ENCODE results near the gene ASPG. TPM values are rescaled to one million over a fixed set of nuclear protein-coding genes. Genes with fewer than 3 reads are reported as not detected.

The ASPG gene
- total RNA-seq, 1 donor from 2014 or later, result not detected

DNA sequence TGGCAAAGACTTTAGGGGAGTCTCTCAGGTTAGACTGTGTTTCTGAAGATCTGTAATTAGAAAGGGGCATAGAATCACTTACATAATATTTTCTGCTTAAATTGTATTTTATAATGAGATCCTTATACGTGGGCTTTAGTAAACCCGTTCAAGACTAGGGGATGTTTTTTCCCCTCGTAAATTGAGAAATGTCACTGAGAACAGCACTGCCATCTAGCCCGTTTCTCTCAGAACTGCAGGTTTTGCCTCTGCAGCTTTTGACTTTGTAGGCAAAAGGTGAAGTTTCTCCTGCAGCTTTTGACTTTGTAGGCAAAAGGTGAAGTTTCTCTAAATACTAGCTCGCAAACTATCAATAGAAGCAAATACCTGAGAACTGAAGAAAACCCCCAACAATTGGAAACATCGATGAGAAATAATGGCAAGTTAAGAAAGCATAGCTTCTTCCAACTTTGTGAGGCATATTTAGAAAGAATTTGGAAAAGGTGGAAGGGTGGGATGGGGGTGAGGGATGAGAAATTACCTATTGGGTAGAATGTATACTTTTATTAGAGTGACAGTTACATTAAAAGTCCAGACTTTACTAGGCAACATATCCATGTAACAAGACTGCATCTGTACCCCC is 9.9 kb upstream of the ASPG start:
- intact Hi-C loops (cut with micrococcal nuclease), result loop anchor here (5.0 kb wide), 1 partner anchor 153 kb away; a partner anchor contains a TSS

DNA sequence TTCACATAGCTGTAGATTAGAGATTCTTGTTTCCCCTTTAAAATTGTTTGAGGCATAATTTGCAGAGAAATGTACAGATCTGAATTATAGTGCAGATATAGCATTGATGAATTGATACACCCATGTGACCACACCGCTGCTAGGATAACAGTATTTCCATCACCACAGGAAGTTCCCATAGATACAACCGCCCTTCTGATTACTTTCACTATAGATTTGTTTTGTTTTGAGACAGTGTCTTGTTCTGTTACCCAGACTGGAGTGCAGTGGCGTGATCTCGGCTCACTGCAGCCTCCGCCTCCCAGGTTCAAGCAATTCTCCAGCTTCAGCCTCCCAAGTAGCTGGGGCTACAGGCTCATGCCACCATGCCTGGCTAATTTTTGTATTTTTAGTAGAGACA is 8.8 kb upstream of the ASPG start:
- intact Hi-C loops (cut with micrococcal nuclease), result loop anchor here (5.0 kb wide), 1 partner anchor 154 kb away; a partner anchor contains a TSS

DNA sequence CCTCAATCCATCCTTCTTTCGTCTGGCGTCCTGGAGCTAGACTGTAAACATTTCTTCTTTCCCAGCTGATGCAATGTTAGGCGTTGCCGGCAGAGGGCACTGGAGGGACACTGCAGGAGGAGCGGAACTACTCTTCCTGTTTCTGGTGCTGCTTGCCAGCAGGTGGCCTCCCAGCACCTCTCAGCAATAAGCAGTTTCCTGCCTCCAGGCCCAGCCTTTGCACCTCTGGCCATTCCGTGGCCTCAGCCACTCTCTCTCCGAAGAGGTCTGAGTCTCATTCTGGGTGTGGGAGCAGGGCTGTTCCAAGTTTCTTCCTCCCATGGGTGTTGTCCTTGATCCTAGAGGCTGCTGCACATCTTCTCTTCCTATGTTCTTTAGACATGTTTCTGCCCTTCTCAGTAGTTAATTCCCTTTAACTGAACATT is 7.5 kb upstream of the ASPG start:
- intact Hi-C loops (cut with micrococcal nuclease), result loop anchor here (1.0 to 5.0 kb wide), 4 partner anchors 16 to 486 kb away; a partner anchor contains a TSS

DNA sequence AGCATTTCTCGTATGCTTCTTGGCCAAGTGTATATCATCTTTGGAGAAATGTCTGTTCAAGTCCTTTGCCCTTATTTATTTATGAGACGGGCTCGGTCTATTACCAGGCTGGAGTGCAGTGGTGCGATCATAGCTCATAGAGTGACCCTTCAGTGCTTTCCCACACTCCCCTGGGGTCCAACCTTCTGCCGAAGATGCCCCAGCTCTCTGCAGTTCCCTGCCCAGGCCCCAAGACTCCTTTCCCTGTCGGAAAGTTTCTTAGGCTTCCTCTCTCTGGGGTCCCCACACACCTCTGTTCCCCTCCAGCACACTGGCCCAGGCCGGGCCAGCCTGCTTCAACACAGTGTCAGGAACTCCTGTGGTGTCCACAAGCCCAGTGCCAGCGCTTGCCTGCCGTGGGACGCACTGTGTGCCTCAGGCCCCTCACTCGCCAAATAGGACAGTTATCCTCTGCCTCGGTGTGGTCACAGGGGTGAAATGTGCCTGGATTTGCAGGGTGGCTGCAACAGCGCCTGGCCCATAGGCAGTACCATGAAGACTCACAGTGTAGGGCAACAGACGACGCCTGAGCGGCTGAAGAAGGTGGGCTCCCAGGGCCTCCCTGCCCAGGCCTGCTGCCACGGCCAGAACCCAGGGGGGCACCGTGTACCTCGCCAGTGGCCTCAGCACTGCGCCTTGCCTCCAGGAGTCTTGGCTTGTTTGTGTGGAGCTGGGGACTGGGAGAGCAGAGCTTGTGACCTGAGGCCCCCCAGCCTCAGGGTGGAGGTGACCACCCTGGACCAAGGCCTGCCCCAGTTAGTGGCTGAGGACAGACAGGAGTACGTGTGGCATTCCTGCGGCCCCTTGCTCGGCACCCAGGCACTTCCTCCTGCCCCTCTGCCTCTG is 4.9 kb upstream of the ASPG start:
- intact Hi-C loops (cut with micrococcal nuclease), result no loop called here

DNA sequence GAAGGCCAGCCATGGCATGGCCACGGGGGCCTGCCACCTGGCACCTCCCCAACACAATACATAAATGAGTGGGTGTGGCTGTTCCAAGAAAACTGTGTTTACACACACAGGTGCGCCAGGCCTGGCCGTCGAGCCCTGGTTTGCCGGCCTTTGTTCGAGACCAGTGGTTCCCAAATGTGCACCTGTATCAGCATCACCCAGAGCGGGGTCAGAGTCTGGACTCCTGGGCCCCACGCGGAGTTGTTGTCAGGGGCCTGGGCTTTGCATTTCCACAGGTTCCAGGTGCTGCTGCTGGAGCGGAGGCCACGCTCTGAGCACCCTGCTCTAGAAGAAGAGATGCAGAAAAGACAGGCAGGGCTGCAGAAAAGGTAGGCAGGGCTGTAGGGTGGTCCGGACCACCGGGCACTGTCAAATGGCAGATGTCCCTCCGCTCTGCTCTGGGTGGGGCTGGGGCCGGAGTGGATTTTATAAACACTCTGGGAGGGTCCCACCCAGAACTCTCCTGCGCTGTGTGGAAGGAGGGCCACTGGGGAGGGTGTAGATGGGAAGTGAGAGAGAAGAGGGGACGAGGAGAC is 4.2 kb upstream of the ASPG start:
- intact Hi-C loops (cut with micrococcal nuclease), result no loop called here

DNA sequence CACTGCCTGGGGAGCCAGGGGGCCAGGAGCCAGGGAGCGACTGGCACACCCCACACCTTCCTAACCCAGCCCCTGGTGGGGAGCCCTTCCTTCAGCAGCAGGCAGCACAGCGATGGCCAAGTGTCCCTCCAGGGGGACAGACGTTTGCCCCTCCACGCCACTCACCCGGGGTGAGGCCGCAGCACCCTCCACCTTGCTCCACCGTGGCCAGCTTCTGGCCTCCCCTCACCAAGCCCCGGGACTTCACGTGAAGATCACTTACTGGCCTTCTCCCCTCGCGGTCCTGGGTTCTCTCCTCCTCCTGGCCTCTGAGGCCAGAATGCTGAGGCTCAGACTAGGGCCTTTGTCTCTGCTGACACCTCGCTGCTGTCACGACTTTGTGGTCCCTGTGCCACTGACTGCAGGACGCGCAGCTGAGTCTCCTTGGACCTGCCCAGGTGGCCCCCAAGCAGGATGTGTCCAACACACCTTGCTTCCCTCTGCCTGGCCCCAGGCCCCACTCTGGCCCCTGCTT is 3.5 kb upstream of the ASPG start:
- intact Hi-C loops (cut with micrococcal nuclease), result no loop called here

DNA sequence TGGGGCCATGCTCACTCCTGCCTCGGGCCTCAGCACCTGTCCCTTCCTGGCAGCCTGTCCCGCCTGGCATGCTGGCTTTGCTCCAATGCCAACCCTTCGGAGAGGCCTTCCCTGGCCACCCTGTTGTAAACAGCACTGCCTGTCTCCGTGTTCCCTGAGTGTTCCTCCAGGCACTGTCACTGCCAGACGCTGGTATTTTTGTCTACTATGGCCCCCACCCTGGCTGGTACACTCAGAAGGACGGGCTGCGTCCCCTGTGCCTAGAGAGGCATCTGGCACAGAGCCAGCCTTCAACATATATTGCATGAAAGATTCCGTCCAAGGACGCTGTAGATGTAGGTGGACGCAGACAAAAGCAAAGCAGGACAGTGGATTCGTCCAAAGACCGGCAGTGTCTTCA is 2.7 kb upstream of the ASPG start:
- intact Hi-C loops (cut with micrococcal nuclease), result no loop called here

DNA sequence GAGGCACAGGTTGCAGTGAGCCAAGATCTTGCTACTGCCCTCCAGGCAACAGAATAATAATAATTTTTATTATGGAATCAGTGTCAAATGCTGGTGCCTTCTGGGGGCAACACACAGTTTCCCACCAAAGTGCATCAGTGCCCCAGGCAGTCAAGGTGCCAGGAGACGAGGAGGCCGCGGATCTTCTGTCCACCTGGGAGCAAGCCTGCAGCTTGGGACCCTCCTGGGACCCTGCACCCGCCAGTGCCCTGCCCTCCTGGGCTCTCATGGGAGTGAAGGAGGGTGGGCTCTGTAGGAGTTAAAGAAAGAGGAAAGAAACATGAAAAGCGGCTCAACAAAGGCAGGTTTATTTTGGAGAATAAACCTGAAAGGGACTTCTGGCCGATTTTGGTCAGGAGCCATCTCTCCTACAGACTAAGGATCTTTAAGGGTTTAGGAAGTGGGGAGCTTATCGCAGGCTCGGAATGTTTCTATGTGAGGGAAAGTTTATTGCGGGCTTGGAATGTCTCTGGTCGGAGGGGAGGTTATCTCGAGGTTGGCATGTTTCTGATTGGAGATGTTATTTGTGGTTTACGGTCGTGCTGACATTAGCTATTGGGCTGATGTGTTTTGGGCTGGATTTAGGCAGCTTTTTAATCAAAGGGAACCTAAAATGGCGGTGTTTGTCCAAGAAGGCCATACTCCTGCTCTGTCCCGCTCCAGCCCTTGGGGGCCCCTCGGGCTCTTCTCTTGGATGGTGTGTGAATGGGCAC is 1.1 kb upstream of the ASPG start:
- intact Hi-C loops (cut with micrococcal nuclease), result no loop called here

DNA sequence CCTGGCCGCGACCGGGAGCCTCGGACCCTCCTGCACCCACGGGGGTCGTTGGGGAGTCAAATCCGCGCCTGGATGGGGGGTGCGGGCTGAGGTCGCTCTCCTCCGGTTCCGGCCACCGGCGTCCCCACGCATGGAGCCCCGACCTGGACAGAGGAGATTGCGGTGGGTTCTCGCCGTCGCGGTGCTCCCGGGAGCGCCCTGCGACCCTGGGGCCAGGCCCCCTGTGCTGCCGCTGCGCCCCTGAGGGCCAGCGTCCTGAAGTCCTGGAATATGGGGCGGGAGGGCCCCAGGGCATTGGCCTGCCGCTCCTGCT is 345 bp downstream of the ASPG start:
- intact Hi-C loops (cut with micrococcal nuclease), result no loop called here

DNA sequence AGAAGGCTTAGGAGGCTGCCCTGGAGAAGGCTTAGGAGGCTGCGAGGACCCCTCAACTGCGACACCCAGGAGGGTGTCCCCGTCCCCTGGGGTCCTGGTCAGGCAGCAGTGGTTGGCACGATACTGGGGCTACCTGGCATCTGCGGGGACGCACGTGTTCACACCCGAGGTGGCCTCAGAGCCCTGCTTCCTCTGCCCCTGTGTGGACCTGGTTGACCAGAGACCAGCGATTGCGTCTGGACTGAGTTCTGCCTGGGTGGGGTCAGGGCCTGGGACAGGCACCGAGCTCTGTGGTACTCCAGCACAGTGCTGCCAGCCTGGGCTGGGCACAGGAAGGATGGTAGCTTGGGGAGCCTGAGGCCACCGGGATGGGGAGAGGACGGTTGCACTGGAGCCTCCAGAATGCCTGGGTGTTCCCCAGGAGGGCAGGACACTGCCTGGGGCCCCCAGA is 735 bp downstream of the ASPG start:
- intact Hi-C loops (cut with micrococcal nuclease), result no loop called here

DNA sequence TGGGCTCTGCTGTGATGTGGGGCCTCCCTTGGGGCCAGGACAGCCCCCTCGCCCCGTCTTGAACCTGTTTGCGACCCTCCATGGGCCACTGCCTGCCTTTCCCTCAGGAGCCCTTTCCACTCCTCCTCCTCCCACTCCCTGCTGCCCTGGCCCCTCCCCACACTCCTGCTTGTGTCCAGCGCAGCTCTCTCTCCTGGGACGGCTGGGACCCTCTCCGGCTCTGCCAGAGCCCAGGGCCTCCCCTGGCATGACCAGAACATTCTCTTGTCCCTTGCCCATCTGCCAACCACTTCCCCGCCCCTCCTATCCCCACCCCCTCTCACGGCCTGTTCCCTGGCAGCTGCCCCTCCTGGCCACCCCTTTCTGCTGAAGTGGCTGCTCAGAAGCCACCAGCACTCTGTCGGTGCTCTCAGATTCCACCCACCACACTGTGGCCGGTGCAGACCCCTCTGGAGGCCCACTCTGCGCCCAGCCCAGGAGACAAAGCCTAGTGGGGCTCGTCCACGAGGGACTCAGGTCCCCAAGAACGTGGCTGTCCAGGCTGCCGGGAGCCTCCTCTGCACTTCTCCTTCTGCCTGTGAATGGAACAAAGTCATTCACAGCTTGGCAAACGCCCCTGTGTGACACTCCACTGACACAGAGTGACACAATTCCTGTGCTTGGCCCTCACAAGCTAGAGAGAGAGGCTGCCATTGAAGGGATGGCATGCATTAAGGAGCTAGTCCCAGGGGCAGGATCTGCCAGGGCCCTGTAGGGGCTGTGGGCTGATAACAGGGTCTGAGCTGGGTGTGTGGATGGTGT is 1.4 kb downstream of the ASPG start:
- intact Hi-C loops (cut with micrococcal nuclease), result no loop called here

DNA sequence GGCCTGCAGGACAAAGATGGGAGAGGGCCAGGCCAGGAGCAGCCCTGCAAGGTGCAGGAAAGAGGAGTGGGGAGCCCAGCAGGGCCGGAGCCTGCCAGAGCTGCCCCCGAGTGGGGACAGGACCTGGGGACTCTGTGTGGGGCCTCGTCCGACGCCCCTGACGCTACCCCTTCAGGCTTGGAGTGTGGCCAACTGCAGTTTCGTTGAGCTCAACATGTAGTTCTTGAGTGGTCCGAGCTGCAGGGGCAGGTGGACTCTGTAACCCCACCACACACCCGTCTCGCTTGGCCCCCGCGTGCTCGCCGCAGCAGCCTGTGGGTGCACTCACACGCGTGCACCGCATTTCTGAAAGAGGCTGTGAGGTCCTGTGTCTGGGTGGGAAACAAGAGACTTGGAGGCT is 2.0 kb downstream of the ASPG start:
- intact Hi-C loops (cut with micrococcal nuclease), result no loop called here

DNA sequence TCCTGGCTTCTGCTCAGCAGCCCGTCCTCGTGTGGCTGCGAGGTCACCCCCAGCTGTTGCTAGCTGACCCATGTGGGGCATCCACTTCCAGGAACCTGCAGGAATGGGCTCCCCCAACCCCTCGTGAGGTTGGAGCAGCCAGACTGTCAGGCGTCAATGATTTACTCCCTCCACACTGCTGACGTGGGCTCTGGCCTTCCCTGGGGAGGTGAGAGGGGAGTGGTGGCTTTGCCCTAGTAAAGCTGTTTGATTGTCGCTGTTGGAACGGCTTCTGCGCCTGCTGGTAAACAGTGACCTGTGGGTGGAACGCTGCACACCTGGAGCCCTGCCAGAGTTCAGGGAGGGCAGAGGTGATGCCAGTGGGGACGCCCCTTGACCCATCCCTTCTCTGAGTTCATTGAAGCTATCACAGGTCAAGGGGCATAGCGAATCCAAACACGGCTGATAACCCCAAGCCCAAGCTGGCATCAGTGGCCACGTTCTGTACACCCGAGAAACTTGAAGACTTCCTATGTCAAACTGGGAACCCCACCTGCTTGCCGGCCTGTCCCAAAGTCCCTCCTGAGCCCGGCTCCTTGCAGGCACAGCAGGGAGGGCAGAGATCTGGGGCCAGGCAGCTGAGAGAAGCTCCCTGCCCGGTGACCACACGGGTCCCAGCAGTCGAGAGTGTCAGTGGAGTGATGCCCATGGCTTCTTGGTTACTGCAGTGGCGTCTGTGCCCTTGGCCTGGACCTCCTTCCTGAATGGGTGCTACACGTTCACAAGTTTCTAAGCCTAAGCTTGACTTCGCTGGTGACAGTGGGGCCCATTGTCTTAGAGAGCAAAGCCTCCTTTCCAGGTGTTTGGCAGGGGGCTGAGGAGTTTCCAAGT is 2.7 kb downstream of the ASPG start:
- intact Hi-C loops (cut with micrococcal nuclease), result no loop called here

DNA sequence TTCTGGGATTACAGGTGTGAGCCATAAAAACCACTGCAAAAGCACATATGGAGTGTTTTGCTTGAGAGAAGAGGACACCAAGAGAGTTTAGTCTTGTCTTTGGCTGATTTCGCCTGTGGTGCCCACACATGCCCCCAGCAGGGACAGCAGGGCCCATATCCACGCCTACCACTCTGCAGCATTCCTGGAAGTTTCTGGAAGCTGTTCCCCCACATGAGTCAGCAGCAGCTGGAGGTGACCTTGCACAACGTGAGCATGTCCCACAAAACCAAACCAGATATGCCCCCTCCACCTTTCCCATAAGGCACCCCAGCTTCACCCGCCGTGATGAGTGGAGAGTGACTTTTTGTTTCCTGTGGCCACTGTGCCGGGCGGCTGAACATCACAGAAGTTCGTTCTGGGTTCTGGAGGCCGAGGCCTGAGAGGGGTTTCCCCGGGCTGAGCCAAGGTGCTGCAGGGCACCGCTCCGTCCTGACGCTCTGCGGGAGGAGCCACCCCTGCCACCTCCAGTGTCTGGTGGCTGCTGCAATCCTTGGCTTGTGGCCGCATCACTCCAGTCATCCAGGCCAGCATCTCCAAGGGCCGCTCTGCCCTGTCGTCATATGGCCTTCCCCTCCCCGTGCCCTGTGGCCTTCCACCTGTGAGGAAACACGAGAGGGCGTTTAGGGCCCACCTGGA is 4.7 kb downstream of the ASPG start:
- intact Hi-C loops (cut with micrococcal nuclease), result no loop called here

DNA sequence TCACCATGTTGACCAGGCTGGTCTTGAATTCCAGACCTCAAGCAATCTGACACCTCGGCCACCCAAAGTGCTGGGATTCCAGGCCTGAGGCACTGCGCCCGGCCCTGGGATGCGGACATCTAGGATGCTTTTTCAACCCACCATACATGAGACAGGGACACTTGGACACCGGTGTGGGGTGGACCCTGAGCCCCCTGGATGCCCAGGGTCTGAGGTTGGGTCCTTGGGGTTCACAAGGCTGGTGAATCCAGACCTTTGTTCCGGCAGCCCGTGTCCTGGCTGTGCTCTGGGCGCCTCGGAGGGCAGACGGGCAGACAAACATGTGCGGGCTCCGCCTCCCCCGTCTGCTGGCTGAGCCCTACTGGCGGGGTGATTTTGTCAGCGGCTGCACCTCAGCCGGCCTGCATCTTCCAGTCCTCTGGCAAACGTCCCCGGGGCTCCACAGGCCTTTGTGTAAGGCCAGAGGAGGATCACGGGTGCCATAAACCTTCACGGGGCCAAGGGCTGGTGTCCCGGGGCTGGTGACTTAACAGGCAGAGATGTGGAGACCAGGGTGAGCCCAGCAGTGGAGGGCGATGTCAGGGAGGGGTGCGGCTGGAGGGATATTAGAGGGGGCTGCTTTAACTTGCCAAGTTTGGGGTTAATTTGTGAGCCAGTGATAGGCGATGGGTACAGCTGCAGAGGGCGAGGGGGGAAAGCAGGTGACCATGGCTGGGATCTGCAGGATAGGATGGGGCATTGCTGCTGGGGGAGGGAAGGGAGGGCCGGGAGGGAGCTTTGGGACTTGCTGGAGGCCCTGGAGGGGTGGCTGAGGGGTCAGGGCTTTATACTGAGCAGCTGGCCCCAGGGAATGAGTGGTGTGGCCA is 5.8 kb downstream of the ASPG start:
- intact Hi-C loops (cut with micrococcal nuclease), result no loop called here

DNA sequence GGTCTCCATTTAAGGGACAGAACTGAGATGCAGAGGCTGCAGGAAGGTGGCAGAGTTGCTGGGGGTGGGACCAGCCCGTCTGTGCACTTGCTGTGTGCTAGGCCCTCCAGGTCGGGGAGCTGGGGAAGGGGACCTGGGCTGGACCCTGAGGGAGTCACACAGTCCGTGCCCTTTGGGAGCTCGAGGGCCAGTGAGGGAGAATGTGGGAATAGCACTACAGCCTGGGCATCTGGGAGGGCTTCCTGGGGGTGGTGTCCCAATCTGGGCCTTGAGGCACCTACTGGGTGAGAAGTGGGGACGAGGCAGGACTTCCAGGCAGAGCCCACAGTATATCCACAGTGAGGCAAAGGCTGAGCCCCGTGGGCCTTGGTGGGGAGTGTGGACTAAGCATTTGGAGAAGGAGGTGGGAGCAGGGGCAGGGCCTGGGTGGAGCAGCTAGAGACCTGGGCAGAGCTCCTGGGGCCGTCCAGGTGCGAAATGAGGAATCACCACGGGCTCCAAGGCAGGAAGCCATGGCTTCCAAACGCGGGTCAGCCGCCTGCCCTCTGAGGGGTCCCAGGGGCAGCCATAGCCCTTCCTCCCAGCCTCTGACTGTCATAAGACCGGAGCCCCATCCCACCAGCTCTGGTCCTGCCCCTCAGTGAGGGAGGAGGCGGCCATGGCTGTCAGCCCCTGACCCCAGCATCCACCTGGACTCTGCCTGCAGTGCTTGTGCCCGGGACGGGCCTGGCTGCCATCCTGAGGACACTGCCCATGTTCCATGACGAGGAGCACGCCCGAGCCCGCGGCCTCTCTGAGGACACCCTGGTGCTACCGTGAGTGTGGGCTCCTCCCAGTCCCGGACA is 6.6 kb downstream of the ASPG start:
- intact Hi-C loops (cut with micrococcal nuclease), result no loop called here

DNA sequence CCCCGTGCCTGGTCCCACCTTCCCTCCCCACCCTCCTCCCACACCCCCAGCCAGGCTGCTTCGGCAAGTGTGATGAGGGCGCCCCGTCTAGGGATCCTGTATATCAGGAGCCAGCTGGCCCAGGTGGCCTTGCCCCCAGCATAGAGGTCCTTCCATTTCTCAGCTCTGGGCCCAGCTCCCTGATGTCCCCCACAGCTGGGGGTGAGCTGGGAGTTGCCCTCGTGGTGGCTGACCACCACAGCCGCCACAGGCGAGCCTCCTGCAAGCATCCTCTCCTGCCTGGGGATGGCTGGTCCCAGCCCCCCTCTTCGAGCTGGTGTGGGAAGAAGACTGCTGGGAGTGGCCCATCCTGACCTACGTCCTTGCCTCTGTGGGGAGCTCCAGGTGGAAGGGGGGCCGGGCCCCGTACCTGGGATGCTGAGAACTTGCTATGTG is 7.4 kb downstream of the ASPG start:
- intact Hi-C loops (cut with micrococcal nuclease), result no loop called here
